Endothelial cell (in vitro differentiated cells): ENCODE results near the gene ZNF680. TPM values are rescaled to one million over a fixed set of nuclear protein-coding genes. Genes with fewer than 3 reads are reported as not detected.

ENCODE experiments used
- DNase-seq: peaks from one replicate; pipeline ENCODE4 v3.0.0; 2021; ENCODE audit warnings: low spot score
- H3K27ac Mint-ChIP-seq: one replicate; pipeline ENCODE4 v1.8.0; 2021; ENCODE audit warnings: mixed read lengths, inconsistent platforms; ENCODE audit not compliant: unreplicated experiment
- H3K27me3 Mint-ChIP-seq: one replicate; pipeline ENCODE4 v1.8.0; 2021; ENCODE audit warnings: mild to moderate bottlenecking, moderate library complexity, mixed read lengths, inconsistent platforms; ENCODE audit not compliant: unreplicated experiment
- H3K36me3 Mint-ChIP-seq: one replicate; pipeline ENCODE4 v1.8.0; 2021; ENCODE audit warnings: mild to moderate bottlenecking, low read depth, mixed read lengths, inconsistent platforms; ENCODE audit not compliant: unreplicated experiment
- H3K4me1 Mint-ChIP-seq: one replicate; pipeline ENCODE4 v1.8.0; 2021; ENCODE audit warnings: mild to moderate bottlenecking, mixed read lengths, inconsistent platforms; ENCODE audit not compliant: unreplicated experiment
- H3K4me3 Mint-ChIP-seq: one replicate; pipeline ENCODE4 v1.8.0; 2021; ENCODE audit warnings: mild to moderate bottlenecking, mixed read lengths, inconsistent platforms; ENCODE audit not compliant: unreplicated experiment
- H3K9me3 Mint-ChIP-seq: one replicate; pipeline ENCODE4 v1.8.0; 2021; ENCODE audit warnings: mixed read lengths, inconsistent platforms; ENCODE audit not compliant: unreplicated experiment
- total RNA-seq: library from RNA; stranded (reverse); fragmentation: NEBNext Ultra II Directional; extraction: Animal tissue kit (Norgen Biotek cat#: 25700); gene quantifications from one replicate; pipeline ENCODE4 v1.2.1, GENCODE V29; 2021; ENCODE audit not compliant: unreplicated experiment
- TF ChIP-seq, protein P1 (sequence below): fragments of 200-600 bp; sonication (generic); IDR thresholded peaks from one replicate; pipeline ENCODE4 v1.5.0; 2021; ENCODE audit warnings: antibody characterized with exemption; ENCODE audit not compliant: unreplicated experiment

Gene ZNF680
- total RNA-seq, 1 donor from 2014 or later = 17.8 TPM

DNA sequence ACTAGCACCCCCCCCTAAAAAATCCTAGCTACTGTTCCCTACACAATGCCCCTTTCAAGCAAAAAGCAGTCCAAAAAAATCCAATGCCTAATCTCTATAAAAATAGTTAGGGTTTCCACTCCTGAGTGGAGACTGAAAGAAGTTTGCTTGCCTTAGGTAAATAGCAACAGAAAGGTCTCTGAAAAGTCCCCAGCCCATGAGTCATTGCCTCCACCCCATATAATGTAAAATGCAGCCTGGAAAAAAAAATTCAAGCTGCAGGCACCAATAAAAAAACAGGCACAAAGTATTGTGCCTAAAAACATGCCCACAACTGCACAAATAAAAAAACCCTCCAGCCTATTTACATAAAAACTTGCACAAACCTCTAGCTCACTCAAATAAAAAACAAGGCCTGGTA lies 47.5 kb downstream of the ZNF680 start:
- Mint-ChIP-seq H3K4me3 (peak overlapping the region; percentile 42), H3K36me3 (peaks cover 74% of the 10 kb centered on the region), H3K27ac (no peak overlapping the region), H3K4me1 (no peaks in the 10 kb centered on the region), H3K9me3 (peaks cover 30% of the 10 kb centered on the region), H3K27me3 (no peaks in the 10 kb centered on the region)
- TF ChIP-seq, protein P1, sequence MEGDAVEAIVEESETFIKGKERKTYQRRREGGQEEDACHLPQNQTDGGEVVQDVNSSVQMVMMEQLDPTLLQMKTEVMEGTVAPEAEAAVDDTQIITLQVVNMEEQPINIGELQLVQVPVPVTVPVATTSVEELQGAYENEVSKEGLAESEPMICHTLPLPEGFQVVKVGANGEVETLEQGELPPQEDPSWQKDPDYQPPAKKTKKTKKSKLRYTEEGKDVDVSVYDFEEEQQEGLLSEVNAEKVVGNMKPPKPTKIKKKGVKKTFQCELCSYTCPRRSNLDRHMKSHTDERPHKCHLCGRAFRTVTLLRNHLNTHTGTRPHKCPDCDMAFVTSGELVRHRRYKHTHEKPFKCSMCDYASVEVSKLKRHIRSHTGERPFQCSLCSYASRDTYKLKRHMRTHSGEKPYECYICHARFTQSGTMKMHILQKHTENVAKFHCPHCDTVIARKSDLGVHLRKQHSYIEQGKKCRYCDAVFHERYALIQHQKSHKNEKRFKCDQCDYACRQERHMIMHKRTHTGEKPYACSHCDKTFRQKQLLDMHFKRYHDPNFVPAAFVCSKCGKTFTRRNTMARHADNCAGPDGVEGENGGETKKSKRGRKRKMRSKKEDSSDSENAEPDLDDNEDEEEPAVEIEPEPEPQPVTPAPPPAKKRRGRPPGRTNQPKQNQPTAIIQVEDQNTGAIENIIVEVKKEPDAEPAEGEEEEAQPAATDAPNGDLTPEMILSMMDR = no peak
- no peak for DNase-seq

DNA sequence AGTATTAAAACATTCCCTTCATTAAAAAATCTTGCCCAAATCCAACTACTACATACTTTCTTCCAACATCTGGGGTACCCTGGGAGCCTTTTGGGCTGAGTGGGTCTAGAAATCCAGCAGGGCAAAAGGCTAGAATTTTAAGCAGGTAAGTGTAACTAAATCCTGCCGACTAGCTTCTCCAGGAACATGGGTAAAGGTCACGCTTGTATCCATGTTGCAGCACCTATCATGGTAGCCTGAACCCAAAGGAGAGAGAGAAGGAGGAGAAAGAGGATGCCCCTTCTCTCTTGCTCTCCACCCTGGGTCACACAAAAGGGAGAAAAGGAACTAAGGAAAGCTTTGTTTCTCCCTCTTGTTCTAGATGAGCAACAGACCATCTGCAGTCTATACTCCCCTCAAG lies 53.3 kb downstream of the ZNF680 start:
- Mint-ChIP-seq H3K27ac (no peak overlapping the region), H3K27me3 (peaks cover 1% of the 10 kb centered on the region), H3K4me3 (peak overlapping the region; percentile 31), H3K4me1 (no peaks in the 10 kb centered on the region), H3K36me3 (peaks cover 54% of the 10 kb centered on the region), H3K9me3 (peaks cover 18% of the 10 kb centered on the region)
- TF ChIP-seq, protein P1 = no peak
- DNase-seq = no peak

DNA sequence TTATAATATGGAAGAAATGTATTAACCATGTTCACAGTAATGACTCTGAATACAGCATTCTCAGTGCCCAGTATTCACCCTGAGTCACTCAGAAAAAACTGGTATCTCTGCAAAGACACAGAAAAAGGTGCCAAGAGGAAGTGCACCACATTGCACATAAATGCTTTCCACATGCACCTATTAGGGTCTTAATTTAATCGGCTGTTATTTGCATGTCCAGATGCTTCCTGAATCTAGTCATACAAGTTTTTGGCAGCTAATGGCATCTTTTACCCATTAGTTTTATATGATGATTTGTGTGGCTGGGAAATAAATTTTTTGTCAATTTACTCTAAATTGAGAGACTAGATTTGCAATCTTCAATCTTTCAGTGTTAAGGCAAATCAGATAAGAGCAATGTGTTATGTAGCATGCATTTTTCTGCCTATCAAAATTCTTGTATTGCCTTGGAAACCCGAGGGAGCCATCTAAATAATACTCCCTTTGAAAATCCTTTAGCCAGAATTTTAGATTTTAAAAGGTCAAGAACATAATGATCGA lies 58.2 kb downstream of the ZNF680 start:
- Mint-ChIP-seq H3K4me3 (no peak overlapping the region), H3K27ac (no peak overlapping the region), H3K9me3 (peaks cover 17% of the 10 kb centered on the region), H3K4me1 (no peaks in the 10 kb centered on the region), H3K36me3 (peaks cover 29% of the 10 kb centered on the region), H3K27me3 (peaks cover 1% of the 10 kb centered on the region)
- TF ChIP-seq, protein P1 = no peak
- no peak for DNase-seq

DNA sequence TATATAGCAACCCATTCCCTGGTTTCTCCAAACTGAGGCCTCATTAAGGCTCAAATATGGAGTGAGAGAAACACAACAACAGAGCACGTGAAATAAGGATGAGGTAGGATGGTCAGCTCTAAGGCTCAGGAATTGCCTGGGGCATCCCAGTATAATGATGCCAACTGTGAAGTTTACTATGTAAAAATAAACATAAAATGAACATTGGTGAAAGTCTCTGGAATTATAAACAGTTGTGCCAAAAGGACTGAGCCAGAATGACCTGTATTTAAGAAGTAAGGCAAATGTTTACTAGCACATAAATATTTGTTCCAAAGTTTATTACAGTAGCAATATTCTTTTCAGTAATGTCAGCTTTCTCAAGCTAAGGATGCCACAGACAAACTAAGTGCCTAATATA lies 64.6 kb downstream of the ZNF680 start:
- Mint-ChIP-seq H3K27ac (no peak overlapping the region), H3K9me3 (peaks cover 13% of the 10 kb centered on the region), H3K4me3 (no peak overlapping the region), H3K36me3 (peaks cover 4% of the 10 kb centered on the region), H3K4me1 (no peaks in the 10 kb centered on the region), H3K27me3 (no peaks in the 10 kb centered on the region)
- TF ChIP-seq, protein P1 = no peak
- DNase-seq = no peak

DNA sequence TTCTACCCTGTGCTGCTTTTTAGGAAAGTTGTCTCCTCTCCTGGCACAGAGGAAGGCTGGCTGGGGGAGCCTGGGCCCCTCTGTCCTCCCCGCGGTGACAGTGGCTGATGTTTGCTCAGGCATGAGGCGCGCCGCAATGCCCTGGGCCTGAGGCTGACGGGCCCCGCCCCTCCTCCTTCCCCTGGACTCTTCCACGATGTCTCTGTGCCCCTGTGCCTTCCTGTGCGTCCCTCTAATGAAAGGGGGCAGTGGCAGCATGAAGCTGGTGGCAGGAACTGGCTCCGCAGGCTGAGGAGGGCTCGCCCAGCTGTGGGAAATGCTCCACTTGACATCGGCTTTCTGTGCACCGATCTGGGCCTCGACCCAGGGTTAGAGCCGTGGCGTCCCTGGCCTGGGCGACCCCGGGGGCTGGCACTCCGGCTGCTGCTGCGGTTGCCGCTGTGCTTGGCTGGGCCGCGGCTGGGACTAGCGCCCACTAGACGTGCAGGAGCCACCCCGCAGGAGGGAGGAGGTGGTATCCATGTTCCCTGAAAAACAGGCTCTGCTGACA lies 67.9 kb downstream of the ZNF680 start:
- H3K27ac Mint-ChIP-seq = no peak overlapping the region
- no peaks in the 10 kb centered on the region for H3K4me1 Mint-ChIP-seq
- H3K36me3 Mint-ChIP-seq = peaks cover 4% of the 10 kb centered on the region
- TF ChIP-seq, protein P1 = no peak
- H3K9me3 Mint-ChIP-seq = peaks cover 7% of the 10 kb centered on the region
- DNase-seq = peak; percentile 8
- H3K27me3 Mint-ChIP-seq = no peaks in the 10 kb centered on the region
- H3K4me3 Mint-ChIP-seq = no peak overlapping the region
